Epidermal melanocyte (primary cell): Measurements from ENCODE around the gene TEX52.
A peak's percentile ranks its signal among the peaks of the same experiment; 100 is the strongest.

ENCODE experiments used
- DNase-seq: peaks from one replicate; pipeline ENCODE4 v3.0.0; 2011; ENCODE audit warnings: low spot score; ENCODE audit not compliant: insufficient read length

Gene TEX52

GRCh38 chr12:2857021-2857431, at the start of gene TEX52:
TSS of gene TEX52 (minus strand) at chr12:2857039. CDS start at chr12:2857026, 13 bp downstream.
- DNase-seq, result no peak

GRCh38 chr12:2904260-2904659, 47.4 kb upstream of the TEX52 start:
- no peak for DNase-seq

- no peak for DNase-seq
These were observed 45.5 kb upstream of the TEX52 start for GRCh38 chr12:2902272-2902880.

- DNase-seq, result no peak
These were observed 43.8 kb upstream of the TEX52 start for GRCh38 chr12:2900642-2901041.

GRCh38 chr12:2897418-2897817, 40.6 kb upstream of the TEX52 start:
- no peak for DNase-seq

GRCh38 chr12:2895511-2895910, 38.7 kb upstream of the TEX52 start:
- no peak for DNase-seq

GRCh38 chr12:2895051-2895451, 38.2 kb upstream of the TEX52 start:
- DNase-seq, result peak; percentile 60

GRCh38 chr12:2893007-2893406, 36.2 kb upstream of the TEX52 start:
- DNase-seq, result no peak

GRCh38 chr12:2892246-2892645, 35.4 kb upstream of the TEX52 start:
- no peak for DNase-seq

GRCh38 chr12:2891240-2892053, 34.6 kb upstream of the TEX52 start:
- no peak for DNase-seq

- peak; percentile 92 for DNase-seq
These were observed 33.8 kb upstream of the TEX52 start, which contains the start of gene TULP3 for GRCh38 chr12:2890388-2891239. TSS of gene TULP3 (plus strand) at chr12:2890891. CDS start at chr12:2890948, 57 bp downstream.

- DNase-seq, result no peak
These were observed 33.2 kb upstream of the TEX52 start for GRCh38 chr12:2890001-2890387.

- no peak for DNase-seq
These were observed 30.1 kb upstream of the TEX52 start for GRCh38 chr12:2886768-2887450.

GRCh38 chr12:2884810-2885209, 28.0 kb upstream of the TEX52 start:
- DNase-seq, result no peak

GRCh38 chr12:2879853-2880252, 23.0 kb upstream of the TEX52 start:
- no peak for DNase-seq

GRCh38 chr12:2877953-2878732, 21.3 kb upstream of the TEX52 start:
- DNase-seq, result no peak

- DNase-seq, result peak; percentile 98
These were observed 20.5 kb upstream of the TEX52 start, which contains the start of the genes FOXM1 and RHNO1 for GRCh38 chr12:2877047-2877952. TSS of gene FOXM1 (minus strand) at chr12:2877174. CDS start at chr12:2874478, 2,696 bp downstream. TSS of gene RHNO1 (plus strand) at chr12:2877223. CDS start at chr12:2885367, 8,144 bp downstream.

- no peak for DNase-seq
These were observed 19.7 kb upstream of the TEX52 start for GRCh38 chr12:2876431-2877046.
